Retinal pigment epithelial cell (primary cell): ENCODE measurements around the gene DGKI.

Experiments used
- DNase-seq: peaks from one replicate; pipeline ENCODE4 v3.0.0-alpha.2; 2010; ENCODE audit warnings: low read depth
- H3K4me3 ChIP-seq: 2 replicates; pipeline ENCODE4 v1.5.1; 2011; ENCODE audit warnings: mild to moderate bottlenecking, low read length, control low read depth, moderate library complexity
- TF ChIP-seq, protein P1 (sequence below): conservative IDR thresholded peaks from 2 replicates; pipeline ENCODE4 v1.5.1; 2011; ENCODE audit warnings: low read depth, low read length, control low read depth, inconsistent platforms

DGKI gene

DNA sequence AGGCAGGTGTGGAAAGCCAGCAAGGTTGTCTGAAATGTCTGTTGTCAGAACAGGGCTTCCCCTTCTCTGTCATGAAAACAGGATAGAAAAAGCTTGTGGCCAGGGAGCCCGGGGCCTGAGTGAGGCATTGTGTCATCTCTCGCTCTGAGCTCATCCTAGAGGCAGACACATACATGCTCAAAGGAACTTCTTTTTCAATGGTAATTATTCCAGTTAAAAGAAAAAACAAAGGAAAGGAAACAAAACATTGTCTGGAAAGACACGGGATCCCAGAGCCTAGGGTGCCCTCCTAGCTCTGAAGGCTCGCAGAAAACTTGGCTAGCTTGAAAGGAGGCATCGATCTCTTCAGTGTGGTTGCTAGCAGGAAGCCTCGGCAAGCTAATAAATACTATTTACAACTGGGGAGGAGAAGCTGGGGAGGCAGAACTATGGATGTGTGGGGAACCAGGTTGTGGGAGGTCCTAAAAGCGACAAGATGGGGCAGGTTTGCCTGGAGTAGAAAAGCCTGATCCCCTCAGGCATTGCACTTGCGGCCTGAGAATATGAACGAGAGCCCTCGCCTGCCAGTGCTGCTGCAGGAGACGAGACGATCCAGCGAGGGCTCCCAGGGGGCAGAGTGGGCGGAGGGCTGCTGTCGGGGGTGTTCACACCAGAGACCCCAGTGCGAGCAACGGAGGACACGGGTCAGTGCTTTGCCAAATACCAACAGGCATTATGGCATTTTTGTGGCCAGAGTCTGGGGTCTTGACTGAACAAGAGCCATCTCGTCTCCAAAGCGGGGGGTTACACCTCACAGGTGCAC is 32.8 kb upstream of the DGKI start:
- no peak overlapping the region for H3K4me3 ChIP-seq
- TF ChIP-seq, protein P1, sequence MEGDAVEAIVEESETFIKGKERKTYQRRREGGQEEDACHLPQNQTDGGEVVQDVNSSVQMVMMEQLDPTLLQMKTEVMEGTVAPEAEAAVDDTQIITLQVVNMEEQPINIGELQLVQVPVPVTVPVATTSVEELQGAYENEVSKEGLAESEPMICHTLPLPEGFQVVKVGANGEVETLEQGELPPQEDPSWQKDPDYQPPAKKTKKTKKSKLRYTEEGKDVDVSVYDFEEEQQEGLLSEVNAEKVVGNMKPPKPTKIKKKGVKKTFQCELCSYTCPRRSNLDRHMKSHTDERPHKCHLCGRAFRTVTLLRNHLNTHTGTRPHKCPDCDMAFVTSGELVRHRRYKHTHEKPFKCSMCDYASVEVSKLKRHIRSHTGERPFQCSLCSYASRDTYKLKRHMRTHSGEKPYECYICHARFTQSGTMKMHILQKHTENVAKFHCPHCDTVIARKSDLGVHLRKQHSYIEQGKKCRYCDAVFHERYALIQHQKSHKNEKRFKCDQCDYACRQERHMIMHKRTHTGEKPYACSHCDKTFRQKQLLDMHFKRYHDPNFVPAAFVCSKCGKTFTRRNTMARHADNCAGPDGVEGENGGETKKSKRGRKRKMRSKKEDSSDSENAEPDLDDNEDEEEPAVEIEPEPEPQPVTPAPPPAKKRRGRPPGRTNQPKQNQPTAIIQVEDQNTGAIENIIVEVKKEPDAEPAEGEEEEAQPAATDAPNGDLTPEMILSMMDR = no peak
- DNase-seq = no peak

DNA sequence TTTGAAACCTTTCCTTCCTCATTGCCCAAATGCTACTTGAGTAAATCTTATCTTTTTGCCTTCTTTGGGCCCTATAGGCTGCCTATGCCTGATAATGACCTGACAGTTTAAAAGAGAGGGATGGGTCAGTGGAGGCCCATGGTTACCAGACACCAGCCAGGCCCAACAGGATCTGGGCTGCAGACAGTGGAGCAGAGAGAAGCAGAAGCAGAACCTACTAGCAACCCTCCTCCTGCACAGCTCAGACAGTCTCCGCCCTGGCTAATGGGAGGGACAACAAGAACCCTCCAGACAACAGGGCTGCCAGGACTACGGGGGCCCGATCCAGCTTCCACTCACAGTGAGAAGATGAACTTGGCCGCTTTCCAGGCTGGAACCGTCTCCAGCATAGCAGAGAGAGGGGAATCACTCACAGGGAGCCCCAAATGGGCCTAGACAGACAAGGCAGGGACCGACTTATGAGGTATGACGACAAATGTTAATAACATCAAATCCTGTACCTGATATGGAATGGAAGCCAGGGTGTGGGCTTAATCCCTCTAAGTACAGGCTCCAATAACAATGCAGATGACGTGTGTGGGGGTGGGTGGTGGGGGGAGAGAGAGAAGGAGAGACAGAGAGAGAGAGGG is 31.7 kb upstream of the DGKI start:
- H3K4me3 ChIP-seq = no peak overlapping the region
- TF ChIP-seq, protein P1 = no peak
- DNase-seq = peak; percentile 98

DNA sequence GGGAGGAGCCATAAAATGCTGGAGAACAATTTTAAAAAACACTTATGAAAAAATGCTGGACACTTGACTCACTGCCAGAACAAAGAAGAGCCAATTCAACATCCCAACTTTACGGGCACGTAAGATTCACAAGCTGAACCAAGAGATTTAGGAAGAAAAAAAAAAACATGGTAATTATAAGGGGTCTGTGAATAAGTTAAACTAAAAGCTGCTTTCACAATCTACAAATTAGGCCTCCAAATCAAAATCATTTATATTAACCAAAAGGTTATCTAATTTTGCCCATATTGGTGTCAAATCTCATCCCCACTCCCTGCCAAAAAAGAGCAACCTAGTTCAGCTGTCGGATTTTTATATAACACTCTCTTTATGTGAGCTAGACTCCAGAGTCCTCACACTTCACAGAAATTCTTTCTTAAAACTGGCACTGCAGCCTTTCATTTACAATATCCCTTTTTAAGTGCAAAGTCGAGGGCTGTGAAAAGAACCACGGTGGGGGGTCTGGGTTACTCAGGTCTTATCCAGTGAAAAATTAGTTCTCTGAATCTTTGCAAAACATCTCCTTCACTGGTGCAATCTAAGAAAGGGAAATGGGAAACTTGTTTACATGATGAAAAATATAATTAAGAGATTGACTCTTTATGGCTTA is 30.4 kb upstream of the DGKI start:
- TF ChIP-seq, protein P1 = no peak
- no peak overlapping the region for H3K4me3 ChIP-seq
- DNase-seq = no peak

DNA sequence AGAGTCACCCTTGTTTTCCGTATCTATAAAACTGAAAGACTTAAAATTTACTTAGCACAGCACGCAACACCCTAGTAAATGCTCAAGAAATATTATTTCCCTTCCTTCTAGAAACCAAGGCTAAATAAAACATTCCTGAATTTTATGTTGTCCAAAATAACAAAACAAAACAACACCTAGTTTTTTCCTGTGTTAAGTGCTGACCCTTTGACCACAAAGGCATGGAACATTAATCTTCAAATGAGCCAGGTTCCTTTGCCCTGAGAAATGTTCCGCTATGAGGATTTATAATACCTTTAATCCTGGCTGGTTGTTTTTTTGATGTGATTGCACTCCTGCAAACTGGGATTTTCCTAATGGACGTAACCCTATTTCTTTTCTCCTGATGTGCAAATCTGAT is 29.0 kb upstream of the DGKI start:
- no peak overlapping the region for H3K4me3 ChIP-seq
- no peak for DNase-seq
- TF ChIP-seq, protein P1 = no peak

DNA sequence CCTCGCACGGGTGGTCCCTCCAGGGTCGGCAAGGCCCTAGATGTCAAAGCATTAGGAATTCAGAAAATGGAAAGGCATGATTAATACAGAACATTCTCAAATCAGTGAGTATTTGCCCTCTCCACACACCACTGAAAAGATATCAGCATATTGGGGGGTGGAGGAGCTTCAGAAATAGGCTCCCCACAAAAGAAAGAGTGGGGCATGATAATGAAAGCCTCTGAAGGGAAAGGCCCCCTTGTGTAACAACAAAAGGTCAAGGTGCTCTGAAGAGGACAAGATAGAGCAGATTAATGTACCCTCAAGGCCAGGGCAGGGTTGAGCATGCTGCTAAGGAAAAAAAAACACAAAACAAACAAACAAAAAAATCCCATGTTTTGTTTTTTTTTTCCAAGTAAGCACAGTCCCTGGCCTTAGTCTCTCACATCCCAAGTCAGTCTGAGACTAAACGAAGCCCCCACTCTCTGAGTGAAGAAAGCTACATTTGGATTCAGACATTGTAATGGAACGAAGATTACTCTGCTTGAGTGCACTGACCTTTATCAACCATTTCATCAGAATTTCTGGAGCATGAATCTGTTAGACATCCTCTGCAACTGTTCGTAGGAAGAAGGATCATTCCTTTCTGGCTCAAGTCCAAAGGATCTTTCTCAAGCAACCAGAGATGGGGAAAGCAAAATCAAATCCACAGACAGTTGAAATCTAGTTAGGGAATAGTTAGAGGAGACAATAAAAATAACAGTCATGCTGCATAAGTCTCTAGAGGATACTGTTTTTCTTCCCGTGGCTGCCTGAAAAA is 27.4 kb upstream of the DGKI start:
- TF ChIP-seq, protein P1 = no peak
- peak; percentile 51 for DNase-seq

DNA sequence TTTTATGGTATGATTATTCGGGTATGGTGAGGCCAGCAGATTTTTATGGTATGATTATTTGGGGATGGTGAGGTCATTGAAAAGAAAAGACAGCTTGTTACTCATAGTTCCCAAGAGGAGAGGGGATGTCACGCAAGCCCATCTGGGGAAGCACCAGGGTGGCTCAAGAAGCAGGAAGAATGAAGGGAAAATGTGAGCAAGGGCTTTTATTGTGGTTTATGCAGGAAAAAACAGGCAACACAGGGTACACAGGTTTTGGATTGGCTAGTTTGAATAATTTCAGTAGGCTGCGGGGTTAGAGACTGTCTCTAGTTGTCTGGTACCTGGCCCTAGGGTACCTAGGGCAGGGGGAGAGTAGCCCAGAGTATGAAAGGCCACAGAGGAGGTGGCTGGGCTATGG is 26.8 kb upstream of the DGKI start:
- TF ChIP-seq, protein P1 = no peak
- DNase-seq = no peak
- H3K4me3 ChIP-seq = no peak overlapping the region

More for the DNA sequence above, 27.4 kb upstream of the DGKI start:
- H3K4me3 ChIP-seq = no peak overlapping the region
